CD4-positive, alpha-beta T cell treated with Interleukin-4 for 1 hour (primary cell): ENCODE measurements around the gene PI4KA.
A peak's percentile ranks its signal among the peaks of the same experiment; 100 is the strongest.
"Not testable (repeated sequence)": the region's sequence is repeated elsewhere in the genome, so short reads cannot be mapped to it uniquely, and the experiment has no call there.

ENCODE experiments used
- DNase-seq, 2 donors: peaks; one replicate each; pipeline ENCODE4 v3.0.0-alpha.2; 2020 to 2022

PI4KA gene

DNA sequence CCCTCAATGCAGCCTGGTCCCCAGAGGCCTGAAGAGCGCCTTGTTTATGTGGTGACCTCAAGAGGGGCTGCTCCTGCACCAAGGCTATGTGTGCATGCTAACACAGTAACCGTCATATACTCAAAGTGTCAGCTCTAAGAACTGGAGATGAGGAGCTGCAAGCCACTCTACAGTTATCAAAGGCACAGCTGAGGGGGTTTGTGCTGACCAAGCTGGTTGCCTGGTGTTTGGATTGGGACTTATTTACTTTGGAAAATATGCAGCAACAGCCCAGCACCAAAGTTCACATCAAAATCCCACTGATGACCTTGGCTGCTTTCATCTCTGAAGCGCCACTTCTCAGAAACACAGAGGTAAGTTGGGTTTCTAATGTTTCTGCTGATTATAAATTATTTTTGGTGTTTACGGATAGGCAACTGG, 84.8 kb downstream of the PI4KA start, which contains the start of gene SERPIND1:
Gene SERPIND1 (plus strand): TSS at position 321 of the 420 bp plus-strand sequence. CDS start 5,200 bp downstream, outside the sequence.
- DNase-seq, result no peak

DNA sequence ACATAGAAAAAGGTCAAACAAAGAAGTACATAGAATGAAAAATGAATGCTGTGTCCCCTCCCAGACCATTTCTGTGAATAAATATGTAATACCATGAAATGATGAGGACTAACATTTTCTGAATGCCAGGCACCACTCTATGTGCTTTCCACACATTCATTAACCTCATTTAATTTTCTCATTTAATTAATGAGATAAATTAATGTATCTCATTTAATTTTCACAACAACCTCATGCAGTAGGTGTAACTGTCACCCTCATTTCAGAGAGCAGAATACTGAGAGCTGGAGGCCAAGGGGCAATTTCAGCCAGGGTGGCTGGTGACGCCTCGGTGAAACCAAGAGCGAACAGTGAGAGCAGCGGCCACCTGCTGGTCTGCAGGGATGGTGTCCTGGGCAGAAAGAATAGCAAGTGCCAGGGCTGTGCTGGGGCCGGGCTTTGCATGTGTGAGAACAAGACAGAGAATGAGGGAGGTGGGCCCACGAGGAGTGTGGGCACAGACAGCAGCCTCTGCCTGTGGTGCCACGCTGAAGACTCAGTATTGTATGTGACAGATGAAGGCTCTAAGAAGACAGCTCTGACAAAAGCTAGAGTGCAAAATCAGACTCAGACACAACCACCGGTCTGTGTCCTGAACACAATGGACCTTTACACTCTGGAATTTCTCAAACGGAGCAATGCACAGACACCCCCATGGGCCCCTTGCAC, 86.5 kb downstream of the PI4KA start:
- no peak for DNase-seq

DNA sequence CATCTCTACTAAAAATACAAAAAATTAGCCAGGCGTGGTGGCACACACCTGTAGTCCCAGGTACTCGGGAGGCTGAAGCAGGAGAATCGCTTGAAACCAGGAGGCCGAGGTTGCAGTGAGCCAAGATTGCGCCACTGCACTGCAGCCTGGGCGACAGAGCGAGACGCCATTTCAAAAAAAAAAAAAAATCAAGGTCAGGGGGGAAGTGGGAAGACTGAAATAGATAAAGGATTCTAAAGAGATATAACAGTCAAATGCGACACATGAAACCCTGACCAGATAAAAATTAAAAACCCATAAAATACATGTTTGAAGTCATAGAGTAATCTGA, 89.2 kb downstream of the PI4KA start:
- DNase-seq, result not testable (repeated sequence)

DNA sequence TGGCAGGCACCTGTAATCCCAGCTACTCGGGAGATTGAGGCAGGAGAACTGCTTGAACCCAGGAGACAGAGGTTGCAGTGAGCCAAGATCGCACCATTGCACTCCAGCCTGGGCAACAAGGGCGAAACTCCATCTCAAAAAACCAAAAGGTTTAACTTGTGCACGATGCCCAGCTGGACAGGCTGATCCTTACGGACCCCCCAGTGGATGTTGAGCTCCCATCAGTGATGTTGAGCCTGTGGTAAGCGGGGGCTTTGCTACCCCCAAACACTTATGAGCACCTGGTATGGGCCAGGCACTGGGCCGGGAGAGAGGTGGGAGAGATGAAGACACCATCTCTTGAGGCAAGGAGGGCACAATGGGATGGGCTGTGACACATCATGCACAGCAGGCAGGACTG, 92.1 kb downstream of the PI4KA start:
- DNase-seq, result no peak

DNA sequence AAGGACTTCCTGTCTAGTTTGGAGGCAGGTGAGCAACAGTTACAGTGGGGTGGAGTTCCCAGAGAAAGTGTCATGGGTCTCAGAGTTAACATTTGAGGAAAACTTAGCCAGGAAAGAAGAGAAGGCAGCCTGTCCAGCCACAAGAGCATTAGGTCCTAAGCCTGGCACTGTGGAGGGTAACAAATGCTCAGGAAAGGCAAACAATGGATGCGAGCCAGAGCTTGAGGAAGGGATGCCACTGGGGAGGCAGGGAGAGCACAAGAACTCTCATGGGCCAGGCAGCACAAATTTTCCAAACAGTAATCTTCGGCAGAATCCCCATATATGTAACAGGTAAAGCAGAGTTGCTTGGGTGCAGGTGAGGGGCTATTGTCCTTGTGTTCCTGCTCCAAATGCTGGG, 92.7 kb downstream of the PI4KA start:
- no peak for DNase-seq

DNA sequence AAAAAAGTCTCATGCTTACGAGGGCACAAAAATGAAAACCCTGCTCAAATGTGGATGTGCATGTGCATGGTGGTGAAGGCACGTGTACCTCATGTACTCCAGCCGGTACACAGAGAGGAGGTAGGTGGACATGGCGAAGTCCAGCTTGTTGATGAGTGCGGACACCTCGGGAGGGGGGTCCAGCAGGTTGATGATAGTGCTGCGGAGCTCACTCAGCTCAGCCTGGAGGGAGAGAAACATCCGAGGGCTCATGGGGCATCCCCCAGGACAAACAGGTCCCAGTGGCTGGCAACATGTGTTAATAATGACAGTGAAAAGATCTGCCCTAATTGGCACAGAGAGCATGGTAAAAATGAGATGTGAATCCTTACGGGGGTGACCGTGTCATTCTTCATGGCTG, 93.9 kb downstream of the PI4KA start:
- DNase-seq, result no peak

DNA sequence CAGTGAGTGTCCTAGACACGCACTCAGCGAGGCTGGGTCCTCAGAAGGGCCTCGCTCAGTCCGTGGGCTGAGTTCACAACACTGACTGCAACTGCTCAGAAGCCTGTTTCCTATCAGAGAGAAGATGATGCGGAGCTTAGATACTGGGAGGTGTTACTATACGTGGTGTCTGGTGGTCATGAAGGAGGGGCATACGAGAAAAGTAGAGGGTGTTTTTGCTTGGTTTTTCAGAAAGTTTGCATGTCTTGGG, 94.2 kb downstream of the PI4KA start:
- no peak for DNase-seq

DNA sequence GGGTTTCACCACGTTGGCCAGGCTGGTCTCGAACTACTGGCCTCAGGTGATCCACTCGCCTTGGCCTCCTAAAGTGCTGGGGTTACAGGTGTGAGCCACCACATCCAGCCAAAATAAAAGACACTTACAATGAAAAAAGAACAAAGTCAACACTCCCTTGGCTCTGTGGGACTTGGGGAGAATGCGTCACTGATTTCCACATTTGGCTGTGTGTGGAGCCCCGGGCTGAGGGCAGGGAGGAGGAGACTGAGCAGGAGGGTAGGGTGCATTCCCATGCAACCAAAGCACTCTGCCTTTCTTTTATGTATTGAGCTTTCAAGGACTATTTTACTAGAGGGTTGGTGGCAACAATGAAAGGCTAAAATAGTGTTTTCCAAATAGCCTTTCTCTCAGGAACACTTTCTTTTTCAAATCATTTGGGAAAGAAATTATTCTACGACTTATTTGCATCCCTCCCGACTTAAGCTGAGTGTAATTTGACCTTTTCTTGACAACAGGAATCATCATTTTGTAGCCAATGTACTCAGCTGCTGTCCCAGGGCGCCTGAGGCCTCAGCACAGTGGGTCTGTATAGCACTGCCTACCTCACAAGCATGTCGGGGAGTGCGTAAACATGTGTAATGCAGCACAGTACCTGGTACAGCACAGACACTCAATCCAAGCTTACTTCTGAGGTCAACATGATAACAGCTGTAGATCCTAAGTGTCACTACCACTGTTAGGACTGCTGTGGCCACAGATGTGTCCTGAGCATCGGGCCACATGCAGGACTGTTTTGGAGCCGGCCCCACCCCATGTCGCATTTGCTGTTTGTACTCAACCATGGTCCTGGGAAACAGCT, 94.8 kb downstream of the PI4KA start:
- no peak for DNase-seq

DNA sequence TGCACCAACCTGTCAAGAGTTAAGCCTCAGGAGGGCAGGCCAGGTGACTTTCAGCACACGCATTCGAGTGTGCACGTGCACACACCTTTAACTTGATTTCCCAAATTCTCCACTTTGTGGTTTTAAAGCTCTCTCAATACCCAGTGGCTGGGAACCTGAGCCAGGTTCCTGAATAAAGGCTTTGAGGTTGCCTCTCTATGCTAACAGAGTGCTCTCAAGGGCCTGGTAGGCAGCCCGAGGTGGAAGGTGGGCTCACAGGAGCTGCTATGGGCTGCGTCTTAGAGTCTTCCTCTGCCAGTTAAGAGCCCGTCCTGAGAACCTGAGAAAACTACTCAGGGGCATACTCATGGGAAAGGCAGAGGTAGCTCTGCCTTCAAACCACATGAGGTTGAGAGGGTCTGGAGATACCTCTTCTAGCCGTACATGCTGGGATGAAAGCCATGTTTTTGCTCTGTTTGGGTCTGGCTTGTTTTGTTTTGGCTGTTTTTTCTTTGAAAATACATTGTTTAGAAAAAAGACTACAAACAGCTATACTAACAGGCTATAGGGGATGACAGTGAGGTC, 96.3 kb downstream of the PI4KA start:
- DNase-seq, result no peak

DNA sequence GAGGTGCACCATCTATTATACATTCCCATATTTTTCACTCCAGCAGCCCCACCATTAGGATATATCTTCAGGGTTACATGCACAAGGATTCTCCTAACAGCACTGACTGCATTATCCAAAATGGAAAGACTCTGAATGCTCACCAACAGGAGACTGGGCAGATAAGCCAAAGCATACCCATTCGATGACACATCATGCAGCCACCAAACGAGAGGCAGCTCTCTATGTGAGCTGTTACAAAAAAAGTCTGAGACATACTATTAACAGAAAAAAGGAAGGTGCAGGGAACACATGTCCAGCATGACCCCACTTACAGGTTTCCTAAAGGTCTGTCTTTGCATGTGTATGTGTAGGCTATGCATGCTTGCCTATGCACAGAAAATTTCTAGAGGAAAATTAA, 97.1 kb downstream of the PI4KA start:
- DNase-seq, result no peak

DNA sequence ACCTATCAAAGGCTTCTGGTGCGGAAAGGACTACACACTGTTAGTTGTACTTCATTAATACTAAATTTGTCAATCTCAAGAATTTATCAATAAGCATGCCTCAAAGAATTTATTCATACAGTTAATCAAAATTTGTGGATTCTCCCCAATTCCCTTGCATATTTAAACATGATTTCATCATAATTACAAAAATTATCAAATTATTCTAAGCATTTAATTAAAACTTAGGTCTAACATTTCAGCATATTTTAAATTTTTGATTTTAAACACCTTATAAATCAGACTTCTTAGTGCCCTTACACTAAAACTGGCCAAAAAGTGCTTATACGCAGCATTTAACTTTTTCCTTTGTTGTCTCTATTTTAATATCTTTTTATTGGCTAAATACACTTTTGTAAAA, 98.5 kb downstream of the PI4KA start:
- DNase-seq, result no peak

DNA sequence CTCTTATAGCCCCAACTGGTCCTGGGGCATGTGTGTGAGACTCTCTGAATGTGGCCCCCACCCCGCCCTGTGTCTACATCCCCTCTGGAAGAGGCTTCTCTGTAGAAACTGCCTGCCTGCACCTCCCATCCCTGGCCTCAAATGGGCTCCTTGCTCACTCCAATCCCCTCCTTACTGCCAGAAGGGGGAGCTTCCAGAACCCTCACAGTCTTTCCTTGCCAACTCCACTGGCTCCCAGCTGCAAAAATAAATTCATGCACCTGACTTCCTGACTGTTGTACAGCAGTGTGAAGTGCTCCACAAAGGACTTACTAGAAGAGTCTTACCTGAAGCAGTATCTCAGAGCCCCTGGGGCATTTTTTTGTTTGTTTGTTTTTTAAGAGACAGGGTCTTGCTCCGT, 99.9 kb downstream of the PI4KA start:
- no peak for DNase-seq

DNA sequence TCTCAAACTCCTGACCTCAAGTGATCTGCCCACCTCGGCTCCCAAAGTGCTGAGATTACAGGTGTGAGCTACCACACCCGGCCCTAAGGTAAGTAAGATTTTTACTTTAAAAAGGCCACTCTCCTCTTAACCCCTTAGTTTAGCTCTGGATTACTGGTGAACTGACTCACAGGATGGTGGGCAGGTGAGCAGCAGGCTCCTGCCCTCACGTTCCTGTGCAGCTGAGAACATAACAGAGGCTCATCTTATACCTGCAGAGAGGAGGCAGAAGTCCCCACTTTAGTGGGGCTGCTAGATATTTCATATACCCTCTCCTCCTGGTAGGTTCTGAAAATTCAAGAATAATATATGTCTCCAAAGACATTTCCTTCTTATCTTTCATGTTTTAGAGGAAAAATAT, 101.8 kb downstream of the PI4KA start:
- no peak for DNase-seq

DNA sequence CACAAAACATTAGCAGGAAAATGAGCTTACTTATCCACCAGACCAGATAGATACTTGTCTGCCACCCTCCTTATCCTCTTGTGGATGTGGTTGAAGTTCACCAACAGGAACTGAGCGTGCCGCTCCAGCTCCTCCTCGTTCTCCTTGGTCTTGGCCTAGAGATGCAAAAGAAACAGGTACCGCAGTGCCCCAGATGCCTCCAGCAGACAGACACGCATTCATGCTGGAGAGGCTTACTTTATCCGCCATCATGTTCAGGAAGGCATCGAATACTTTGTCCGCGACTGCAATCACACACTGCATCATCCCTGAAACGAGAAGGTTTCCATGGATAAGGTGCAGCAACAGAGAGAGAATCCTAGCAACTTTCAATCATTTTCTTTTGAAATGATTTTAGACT, 105.7 kb downstream of the PI4KA start:
- no peak for DNase-seq

DNA sequence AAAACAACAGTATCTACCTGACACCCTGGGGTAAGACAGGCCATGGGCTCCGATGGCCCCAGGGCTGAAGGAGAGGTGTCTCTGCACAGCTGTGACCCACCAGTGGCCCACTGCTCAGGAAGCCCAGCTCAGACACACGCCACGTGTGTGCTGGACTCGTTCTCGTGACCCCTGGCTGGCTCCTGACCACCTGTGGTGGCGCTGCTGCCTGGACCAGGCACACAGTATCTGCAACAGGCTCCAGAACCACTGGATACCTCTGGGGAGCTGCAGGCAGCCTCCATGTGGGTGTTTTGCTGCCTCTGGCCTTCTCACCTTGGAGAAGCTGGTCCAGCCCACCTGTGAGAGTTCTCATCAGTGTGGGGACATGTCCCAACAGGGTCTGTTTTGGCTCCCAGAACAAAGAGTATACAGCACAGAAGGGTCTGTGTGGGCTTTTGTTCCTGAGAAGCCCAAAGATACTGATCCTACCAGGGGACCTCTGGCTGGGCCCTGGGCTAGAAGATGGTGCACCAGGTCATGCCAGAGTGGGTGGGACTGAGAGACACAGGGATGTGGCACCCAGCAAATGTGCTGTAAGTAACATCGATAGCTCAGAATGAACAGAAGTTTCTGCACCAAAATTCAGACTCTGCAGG, 106.4 kb downstream of the PI4KA start:
- DNase-seq, result no peak

DNA sequence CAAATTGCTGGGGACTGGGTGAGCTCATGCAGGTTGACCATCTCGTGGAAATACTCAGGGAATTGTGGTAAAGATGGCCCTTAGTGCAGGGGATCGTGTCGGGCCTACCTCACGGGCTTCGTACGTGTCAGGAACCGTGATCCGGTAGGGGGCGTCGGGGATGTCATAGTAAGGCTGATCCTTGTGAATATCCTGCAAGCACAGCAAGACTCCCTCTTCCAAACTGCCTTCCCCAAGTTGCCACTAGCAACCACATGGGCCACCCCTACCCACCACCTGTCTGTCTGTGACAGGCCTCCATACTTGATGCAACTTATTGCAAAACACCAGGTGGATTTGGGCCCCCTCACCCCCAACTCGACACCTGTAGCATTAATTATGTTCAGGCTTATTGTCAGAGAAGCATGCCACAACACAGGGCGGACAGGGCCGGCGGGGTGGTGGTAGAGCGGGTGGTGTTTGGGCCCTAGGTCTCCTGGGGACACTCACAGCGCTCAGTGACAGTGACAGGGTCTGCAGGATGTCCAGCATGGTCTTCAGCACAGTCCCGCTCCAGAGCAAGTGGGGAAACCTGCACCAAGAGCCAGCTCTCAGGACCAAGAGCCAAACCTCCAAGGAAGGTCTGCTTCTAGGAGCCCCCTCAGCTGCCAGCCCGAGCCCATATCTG, 107.3 kb downstream of the PI4KA start:
- DNase-seq, result no peak

DNA sequence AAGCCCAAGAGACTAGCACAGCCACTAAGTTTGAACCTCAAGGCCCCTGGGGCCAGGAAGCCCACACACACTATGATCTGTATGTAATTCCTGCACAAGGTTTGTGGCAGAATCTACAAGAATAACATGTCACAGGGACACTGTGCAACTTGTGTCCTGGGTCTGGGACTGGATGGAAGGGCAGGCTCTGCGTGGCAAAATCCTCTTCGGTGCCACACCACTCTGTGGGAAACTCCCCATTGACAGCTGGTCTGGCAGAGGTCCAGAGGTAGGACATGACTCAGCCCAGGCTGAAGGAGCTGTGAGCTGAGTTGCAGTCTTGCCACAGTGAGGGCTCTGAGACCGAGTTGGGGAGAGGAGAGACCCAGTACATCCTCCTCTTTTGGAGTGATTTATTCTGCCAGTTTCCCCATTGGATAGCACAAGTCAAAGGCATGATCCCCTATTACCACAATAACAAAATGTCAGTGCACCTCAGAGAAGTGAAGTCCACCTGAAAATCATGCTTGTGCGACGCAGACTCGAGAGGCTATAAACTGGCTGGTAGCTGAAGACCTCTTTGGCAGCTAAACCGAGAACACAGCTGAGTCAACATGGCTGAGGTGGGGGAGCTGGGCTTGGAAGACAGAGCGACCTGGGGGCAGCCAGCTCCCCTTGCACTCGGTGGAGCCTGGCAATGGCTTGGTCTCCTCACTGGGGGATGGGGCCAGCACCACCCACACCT, 108.0 kb downstream of the PI4KA start:
- peak; percentile 6 to 44 for DNase-seq

DNA sequence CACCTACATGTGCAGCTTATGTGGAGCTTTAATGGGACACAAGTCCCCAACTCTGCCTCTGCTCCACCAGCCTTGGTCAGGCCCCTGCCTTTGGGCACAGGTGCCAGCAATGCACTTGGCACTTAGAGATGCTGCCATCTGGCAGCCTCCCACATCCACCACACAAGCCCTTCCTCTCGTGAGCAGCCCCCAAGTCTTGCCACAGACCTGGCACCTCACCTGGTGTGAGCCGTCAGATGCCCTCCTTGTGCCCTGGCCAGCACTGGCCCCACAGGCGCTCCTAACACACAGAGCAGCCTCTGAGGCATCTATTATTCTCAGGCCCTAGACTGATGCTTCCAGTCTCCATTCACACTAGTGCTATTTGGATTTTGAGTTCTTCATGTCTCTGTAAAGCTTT, 109.2 kb downstream of the PI4KA start:
- no peak for DNase-seq

DNA sequence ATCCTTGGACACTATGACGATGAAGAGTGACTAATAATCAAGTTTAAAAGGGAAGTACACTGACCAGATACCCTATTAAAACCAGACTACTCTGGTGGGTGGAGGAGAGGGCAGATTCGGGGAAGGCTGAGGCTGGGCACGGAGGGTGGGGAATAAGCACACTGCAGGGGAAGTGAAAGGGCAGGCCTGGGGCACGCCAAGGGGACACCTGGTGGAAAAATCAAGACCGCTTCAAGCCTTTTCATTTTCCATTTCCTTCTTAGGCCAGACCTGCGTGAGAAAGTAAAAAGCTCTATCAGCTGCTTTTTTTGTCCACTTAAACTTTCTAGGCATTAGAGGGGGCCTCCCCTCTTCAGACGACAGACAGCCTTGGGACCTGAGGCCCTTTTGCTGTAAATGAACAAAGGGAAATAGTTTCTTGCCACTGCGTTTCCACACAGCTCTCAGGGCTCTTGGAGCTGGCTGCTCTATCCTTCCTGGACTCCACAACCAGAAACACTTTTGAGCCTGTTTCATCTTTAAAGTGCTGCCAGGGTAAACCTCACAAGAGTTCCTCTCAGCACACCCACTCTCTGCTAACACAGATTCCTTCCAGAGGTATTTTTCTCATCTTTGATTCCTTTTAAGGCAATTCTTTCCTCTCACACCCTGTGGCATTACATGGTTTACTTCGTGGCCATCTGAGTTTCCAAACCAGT, 109.7 kb downstream of the PI4KA start:
- DNase-seq, result peak in 1 of 2 donors; percentile 16

DNA sequence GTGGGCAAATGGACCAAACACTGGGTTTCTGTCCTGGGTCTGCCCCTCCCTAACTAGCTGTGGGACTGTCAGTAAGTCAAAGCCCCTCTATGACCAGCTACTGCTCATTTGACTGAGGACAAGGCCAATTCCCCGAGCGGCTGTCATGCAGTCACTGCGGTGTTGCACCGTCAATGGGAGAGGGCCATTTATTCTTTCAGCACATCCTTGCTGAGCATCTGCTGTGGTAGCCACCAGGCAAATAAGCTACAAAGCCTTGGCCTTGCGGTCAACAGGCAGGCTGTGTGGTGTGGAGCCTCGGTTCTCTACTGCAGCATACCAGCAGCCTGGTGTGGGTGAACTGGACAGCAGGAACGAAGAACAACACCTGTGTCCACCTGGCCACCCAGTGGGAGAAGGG, 110.5 kb downstream of the PI4KA start:
- no peak for DNase-seq

DNA sequence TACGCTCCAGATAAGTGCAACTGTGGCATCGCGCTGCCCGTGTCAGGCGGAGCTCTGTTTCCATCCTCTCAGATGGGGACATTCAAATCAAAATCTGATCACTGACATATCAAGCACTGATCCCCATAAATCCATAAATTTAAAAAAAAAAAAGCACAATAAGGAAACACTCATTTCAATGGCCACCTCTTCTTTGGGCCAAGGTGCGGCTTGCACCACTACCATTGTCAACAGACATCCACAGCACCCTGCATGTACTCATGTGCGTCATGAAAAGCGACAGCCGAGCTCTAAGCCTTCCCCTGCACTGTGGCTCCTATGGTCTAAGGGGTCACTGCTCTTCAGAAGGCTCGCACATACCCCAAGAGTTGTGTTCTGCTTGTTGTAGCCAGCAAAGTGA, 111.4 kb downstream of the PI4KA start:
- no peak for DNase-seq
